Measurements from ENCODE around the gene KIF21B.

GRCh38 chr1:200990114-200990513, 33.4 kb downstream of the KIF21B start:
- no peak for TF ChIP-seq CTCF (IDR thresholded peaks at IDR 0.05; ENCODE audit: low read length)
- no peak for TF ChIP-seq EZH2 (IDR thresholded peaks at IDR 0.05; ENCODE audit: borderline replicate concordance, low read length)

Data from OCI-LY1 (cell line).